CD14-positive monocyte (primary cell): Measurements from ENCODE around the gene AADACL3. TPM values are rescaled to one million over a fixed set of nuclear protein-coding genes. Genes with fewer than 3 reads are reported as not detected.

Experiments used
- DNase-seq, 3 donors: peaks; one replicate each; pipeline ENCODE4 v3.0.0-alpha.2; 2011 to 2022
- H2AFZ ChIP-seq: 2 replicates; pipeline ENCODE4 v1.6.0; 2012; ENCODE audit warnings: mild to moderate bottlenecking, low read depth, low read length, inconsistent platforms; ENCODE audit not compliant: insufficient read depth, poor library complexity, severe bottlenecking
- H3K27ac ChIP-seq, 2 donors: 1 replicate in 1 of 2; 2 replicates in 1 of 2; pipeline ENCODE4 v1.5.1; 2012 to 2013; ENCODE audit warnings: low read length in 2 of 2, control low read depth in 1 of 2, inconsistent platforms in 1 of 2, low read depth in 1 of 2, mild to moderate bottlenecking in 1 of 2
- H3K27me3 ChIP-seq, 2 donors: one replicate each; pipeline versions ENCODE4 v1.6.0 to v1.6.1; 2011 to 2013; ENCODE audit warnings: low read length in 2 of 2; ENCODE audit not compliant: control insufficient read depth in 2 of 2, insufficient read depth in 2 of 2
- H3K36me3 ChIP-seq, 2 donors: replicated peaks in 1 of 2; 1 replicate in 1 of 2; 2 replicates in 1 of 2; pipeline versions ENCODE4 v1.5.1 to v1.6.1; 2012 to 2013; ENCODE audit warnings: low read length in 2 of 2, control low read depth in 1 of 2, inconsistent platforms in 1 of 2, mild to moderate bottlenecking in 1 of 2; ENCODE audit not compliant: insufficient read depth in 2 of 2, control insufficient read depth in 1 of 2
- H3K4me1 ChIP-seq, 2 donors: 1 replicate in 1 of 2; 2 replicates in 1 of 2; pipeline versions ENCODE4 v1.5.1 to v1.6.1; 2012 to 2013; ENCODE audit warnings: low read length in 2 of 2, control low read depth in 1 of 2, inconsistent platforms in 1 of 2, mild to moderate bottlenecking in 1 of 2, moderate library complexity in 1 of 2; ENCODE audit not compliant: insufficient read depth in 2 of 2, control insufficient read depth in 1 of 2
- H3K4me2 ChIP-seq: replicated peaks from 2 replicates; pipeline ENCODE3; 2012; ENCODE audit warnings: low read length, moderate library complexity, mild to moderate bottlenecking; ENCODE audit not compliant: poor library complexity, severe bottlenecking; ENCODE audit errors: extremely low read depth
- H3K4me3 ChIP-seq, 3 experiments: fragments of 200-600 bp in 1 of 3; sonication (generic) in 1 of 3; replicated peaks in 1 of 3; 1 replicate in 2 of 3; 2 replicates in 1 of 3; pipeline ENCODE4 v1.5.1; 2011 to 2013; ENCODE audit warnings: low read length in 3 of 3, mild to moderate bottlenecking in 3 of 3, control low read depth in 2 of 3, low read depth in 2 of 3, inconsistent platforms in 1 of 3, moderate library complexity in 1 of 3
- H3K79me2 ChIP-seq: 2 replicates; pipeline ENCODE4 v1.6.0; 2012; ENCODE audit warnings: mild to moderate bottlenecking, control low read depth, inconsistent platforms, low read length, moderate library complexity; ENCODE audit not compliant: insufficient read depth
- H3K9ac ChIP-seq: 2 replicates; pipeline ENCODE4 v1.6.0; 2017; ENCODE audit warnings: low read length, mild to moderate bottlenecking; ENCODE audit not compliant: insufficient read depth, poor library complexity, severe bottlenecking
- H3K9me3 ChIP-seq, 2 donors: replicated peaks in 1 of 2; 1 replicate in 1 of 2; 2 replicates in 1 of 2; pipeline versions ENCODE4 v1.5.1 to v1.6.1; 2012 to 2013; ENCODE audit warnings: low read length in 2 of 2, control low read depth in 1 of 2; ENCODE audit not compliant: control insufficient read depth in 1 of 2, insufficient read depth in 1 of 2
- H4K20me1 ChIP-seq: 2 replicates; pipeline ENCODE4 v1.6.0; 2012; ENCODE audit warnings: mild to moderate bottlenecking, low read length, control low read depth, moderate library complexity; ENCODE audit not compliant: insufficient read depth
- H3K27ac Mint-ChIP-seq, 7 donors: one replicate each; pipeline ENCODE4 v1.8.0; 2020; ENCODE audit warnings: mild to moderate bottlenecking in 7 of 7, mixed read lengths in 7 of 7, moderate library complexity in 6 of 7, inconsistent platforms in 2 of 7
- H3K27me3 Mint-ChIP-seq, 3 donors: one replicate each; pipeline ENCODE4 v1.8.0; 2021 to 2022; ENCODE audit warnings: low read depth in 3 of 3, mild to moderate bottlenecking in 3 of 3, mixed read lengths in 3 of 3, moderate library complexity in 3 of 3, inconsistent platforms in 1 of 3
- H3K36me3 Mint-ChIP-seq, 2 donors: one replicate each; pipeline ENCODE4 v1.8.0; 2020; ENCODE audit warnings: mixed read lengths in 2 of 2, inconsistent platforms in 1 of 2, mild to moderate bottlenecking in 1 of 2
- H3K4me1 Mint-ChIP-seq: one replicate; pipeline ENCODE4 v1.8.0; 2020; ENCODE audit warnings: mild to moderate bottlenecking, mixed read lengths
- H3K4me3 Mint-ChIP-seq, 2 donors: one replicate each; pipeline ENCODE4 v1.8.0; 2020; ENCODE audit warnings: mild to moderate bottlenecking in 2 of 2, mixed read lengths in 2 of 2, moderate library complexity in 1 of 2
- H3K9me3 Mint-ChIP-seq, 7 donors: one replicate each; pipeline ENCODE4 v1.8.0; 2020 to 2022; ENCODE audit warnings: mixed read lengths in 7 of 7, mild to moderate bottlenecking in 6 of 7, moderate library complexity in 6 of 7, inconsistent platforms in 2 of 7
- CTCF ChIP-seq: fragments of 200-600 bp; IDR thresholded peaks from one replicate; pipeline ENCODE4 v1.8.0; 2022; ENCODE audit warnings: antibody characterized with exemption, mild to moderate bottlenecking
- WGBS: methylation state at CpG from one replicate; pipeline ENCODE4 v1.1.5; 2013; ENCODE audit warnings: missing lambda C conversion rate; ENCODE audit not compliant: insufficient coverage; 5-methylcytosine and 5-hydroxymethylcytosine counted together
- intact Hi-C, 2 donors: fragments of 100-400 bp; cut with micrococcal nuclease; formaldehyde crosslinking; loops; one replicate each; pipeline versions ENCODE4 v1.15.0 to v1.15.1; 2023
- polyA plus RNA-seq, 3 donors: library from polyadenylated mRNA; depleted of rRNA in 1 of 3; unstranded in 2 of 3; stranded (reverse) in 1 of 3; fragments of 300-500 nt in 2 of 3; fragments of >200 nt in 1 of 3; fragmentation: Illumina TruSeq in 2 of 3; gene quantifications; 1 replicate in 2 of 3; 2 replicates in 1 of 3; pipeline ENCODE4 v1.2.3, GENCODE V29; 2012 to 2021

The AADACL3 gene
- polyA plus RNA-seq, 3 donors = not detected

DNA sequence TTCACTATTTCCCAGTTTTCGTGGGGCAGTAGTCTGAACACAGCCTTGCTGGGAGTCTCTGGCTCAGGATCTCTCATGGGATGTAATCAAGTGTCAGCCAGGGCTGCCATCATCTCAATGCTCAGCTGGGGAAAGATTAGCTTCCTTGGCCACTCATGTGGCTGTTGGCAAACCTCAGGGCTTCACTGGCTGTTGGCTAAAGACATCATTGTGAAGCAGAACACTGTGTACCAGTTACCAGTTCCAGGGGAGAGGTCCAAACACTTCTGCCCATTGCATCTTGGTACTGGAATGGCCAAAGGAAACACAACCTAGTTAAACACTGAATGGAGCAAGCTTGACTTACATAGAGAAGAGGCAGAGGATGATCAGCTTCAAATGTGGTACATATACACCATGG lies 38.3 kb upstream of the AADACL3 start:
- Histone ChIP-seq H3K4me3 (no peak overlapping the region), H3K9ac (no peak overlapping the region), H2AFZ (no peak overlapping the region), H3K79me2 (no peaks in the 10 kb centered on the region), H3K36me3 (no peaks in the 10 kb centered on the region), H3K9me3 (peaks cover 3 to 9% of the 10 kb centered on the region in 2 donors), H3K4me2 (no peak overlapping the region), H3K4me1 (no peaks in the 10 kb centered on the region), H3K27me3 (no peaks in the 10 kb centered on the region), H3K27ac (no peak overlapping the region), H4K20me1 (no peaks in the 10 kb centered on the region)
- peaks cover 0 to 19% (median 11%) of the 10 kb centered on the region in 7 donors for H3K9me3 Mint-ChIP-seq
- H3K36me3 Mint-ChIP-seq = no peaks in the 10 kb centered on the region
- H3K4me1 Mint-ChIP-seq = no peaks in the 10 kb centered on the region
- no peak overlapping the region for H3K4me3 Mint-ChIP-seq
- TF ChIP-seq CTCF = no peak
- no peak for DNase-seq
- intact Hi-C loops = no loop called here
- WGBS = 100% methylated on average over 1 of the region's 1 CpG
- no peak overlapping the region for H3K27ac Mint-ChIP-seq
- H3K27me3 Mint-ChIP-seq = peaks cover 0 to 13% (median 0%) of the 10 kb centered on the region in 3 donors

- Histone ChIP-seq H4K20me1 (no peaks in the 10 kb centered on the region), H3K79me2 (no peaks in the 10 kb centered on the region), H3K4me2 (no peak overlapping the region), H2AFZ (no peak overlapping the region), H3K36me3 (no peaks in the 10 kb centered on the region), H3K27me3 (no peaks in the 10 kb centered on the region), H3K9me3 (peaks cover 3 to 9% of the 10 kb centered on the region in 2 donors), H3K9ac (no peak overlapping the region), H3K27ac (no peak overlapping the region), H3K4me3 (no peak overlapping the region), H3K4me1 (no peaks in the 10 kb centered on the region)
- WGBS = no CpG with 5 or more reads among the region's 2 CpGs
- Mint-ChIP-seq H3K4me3 (no peak overlapping the region), H3K9me3 (peaks cover 0 to 19% (median 11%) of the 10 kb centered on the region in 7 donors), H3K4me1 (no peaks in the 10 kb centered on the region), H3K36me3 (no peaks in the 10 kb centered on the region), H3K27ac (no peak overlapping the region), H3K27me3 (peaks cover 0 to 16% (median 2%) of the 10 kb centered on the region in 3 donors)
- intact Hi-C loops = no loop called here
- TF ChIP-seq CTCF = no peak
- DNase-seq = no peak
Observed at GRCh38 chr1:12678350-12678749, 37.6 kb upstream of the AADACL3 start.
